ENCODE data around the gene MTUS2. TPM values are rescaled to one million over a fixed set of nuclear protein-coding genes. Genes with fewer than 3 reads are reported as not detected.
A peak's percentile ranks its signal among the peaks of the same experiment; 100 is the strongest.

MTUS2 gene
- polyA plus RNA-seq, 1 donor from 2014 or later, result 4.4 TPM

GRCh38 chr13:29540334-29540733, 720.2 kb downstream of the MTUS2 start:
- Histone ChIP-seq H3K4me3 (ENCODE audit: low read length) (peak overlapping the region; percentile 33), H3K79me2 (replicated peaks; ENCODE audit: insufficient read depth, low read length) (no peaks in the 10 kb centered on the region), H2AFZ (ENCODE audit: low read depth, low read length) (no peak overlapping the region), H3K27me3 (ENCODE audit: insufficient read depth, low read depth, low read length) (no peaks in the 10 kb centered on the region), H3K4me2 (ENCODE audit: low read length) (no peak overlapping the region), H3K9ac (ENCODE audit: low read length) (no peak overlapping the region), H3K36me3 (ENCODE audit: insufficient read depth, low read length) (peaks cover 4% of the 10 kb centered on the region), H3K9me2 (ENCODE audit: insufficient read depth, low read length) (no peaks in the 10 kb centered on the region), H3K27ac (ENCODE audit: low read length) (peak overlapping the region; percentile 12), H3F3A (ENCODE audit: insufficient read depth, low read length, poor library complexity, severe bottlenecking) (no peaks in the 10 kb centered on the region), H4K20me1 (ENCODE audit: insufficient read depth) (no peaks in the 10 kb centered on the region), H3K9me3 (ENCODE audit: low read length) (no peaks in the 10 kb centered on the region)
- TF ChIP-seq MXI1 (conservative IDR thresholded peaks at IDR 0.05; ENCODE audit: poor library complexity, severe bottlenecking) (no peak), RAD21 (conservative IDR thresholded peaks at IDR 0.05) (no peak), TAF1 (IDR thresholded peaks at IDR 0.05; ENCODE audit: low read depth) (no peak)

- Histone ChIP-seq H3K4me3 (ENCODE audit: low read length) (peak overlapping the region; percentile 33), H3K36me3 (ENCODE audit: insufficient read depth, low read length) (peaks cover 4% of the 10 kb centered on the region), H3K27ac (ENCODE audit: low read length) (peak overlapping the region; percentile 12), H3K4me2 (ENCODE audit: low read length) (no peak overlapping the region), H3K9me2 (ENCODE audit: insufficient read depth, low read length) (no peaks in the 10 kb centered on the region), H3K27me3 (ENCODE audit: insufficient read depth, low read depth, low read length) (no peaks in the 10 kb centered on the region), H3K9me3 (ENCODE audit: low read length) (no peaks in the 10 kb centered on the region), H3K79me2 (replicated peaks; ENCODE audit: insufficient read depth, low read length) (no peaks in the 10 kb centered on the region), H3K9ac (ENCODE audit: low read length) (no peak overlapping the region), H4K20me1 (ENCODE audit: insufficient read depth) (no peaks in the 10 kb centered on the region), H2AFZ (ENCODE audit: low read depth, low read length) (no peak overlapping the region), H3F3A (ENCODE audit: insufficient read depth, low read length, poor library complexity, severe bottlenecking) (no peaks in the 10 kb centered on the region)
- no peak for TF ChIP-seq MXI1 (conservative IDR thresholded peaks at IDR 0.05; ENCODE audit: poor library complexity, severe bottlenecking)
- no peak for TF ChIP-seq REST (IDR thresholded peaks at IDR 0.05; ENCODE audit: borderline replicate concordance)
- TF ChIP-seq SMC3 (conservative IDR thresholded peaks at IDR 0.05; ENCODE audit: poor library complexity), result no peak
- TF ChIP-seq TAF1 (IDR thresholded peaks at IDR 0.05; ENCODE audit: low read depth), result no peak
- no peak for TF ChIP-seq EP300 (conservative IDR thresholded peaks at IDR 0.05; ENCODE audit: poor library complexity, severe bottlenecking)
- TF ChIP-seq EZH2 (IDR thresholded peaks at IDR 0.05; ENCODE audit: borderline replicate concordance, insufficient read depth, low read length, poor library complexity, severe bottlenecking), result no peak
- no peak for TF ChIP-seq CTCF (IDR thresholded peaks at IDR 0.05; ENCODE audit: poor library complexity, severe bottlenecking)
- TF ChIP-seq RAD21 (conservative IDR thresholded peaks at IDR 0.05), result no peak
- TF ChIP-seq POLR2AphosphoS5 (IDR thresholded peaks at IDR 0.05), result no peak
These were observed 720.7 kb downstream of the MTUS2 start for GRCh38 chr13:29540799-29541198.

- Histone ChIP-seq H3K27ac (ENCODE audit: low read length) (no peak overlapping the region), H3K4me3 (ENCODE audit: low read length) (no peak overlapping the region), H3K9ac (ENCODE audit: low read length) (no peak overlapping the region), H3F3A (ENCODE audit: insufficient read depth, low read length, poor library complexity, severe bottlenecking) (no peaks in the 10 kb centered on the region), H2AFZ (ENCODE audit: low read depth, low read length) (no peak overlapping the region), H3K9me2 (ENCODE audit: insufficient read depth, low read length) (no peaks in the 10 kb centered on the region), H3K79me2 (replicated peaks; ENCODE audit: insufficient read depth, low read length) (no peaks in the 10 kb centered on the region), H4K20me1 (ENCODE audit: insufficient read depth) (no peaks in the 10 kb centered on the region), H3K4me2 (ENCODE audit: low read length) (no peak overlapping the region), H3K9me3 (ENCODE audit: low read length) (no peaks in the 10 kb centered on the region), H3K36me3 (ENCODE audit: insufficient read depth, low read length) (no peaks in the 10 kb centered on the region), H3K27me3 (ENCODE audit: insufficient read depth, low read depth, low read length) (no peaks in the 10 kb centered on the region)
- no peak for TF ChIP-seq REST (IDR thresholded peaks at IDR 0.05; ENCODE audit: borderline replicate concordance)
- TF ChIP-seq MXI1 (conservative IDR thresholded peaks at IDR 0.05; ENCODE audit: poor library complexity, severe bottlenecking), result no peak
- TF ChIP-seq TAF1 (IDR thresholded peaks at IDR 0.05; ENCODE audit: low read depth), result no peak
- no peak for TF ChIP-seq POLR2AphosphoS5 (IDR thresholded peaks at IDR 0.05)
These were observed 721.3 kb downstream of the MTUS2 start for GRCh38 chr13:29541400-29541799.

Data from neural cell (in vitro differentiated cells).